DND-41 (cell line): ENCODE results near the gene BBS12.

Source experiments
- ATAC-seq: fragments of 200-7000 bp; cut with Tn5 transposase; 3 replicates; pipeline ENCODE4 v1.9.1; 2021; ENCODE audit warnings: low read depth; ENCODE audit not compliant: insufficient read depth
- DNase-seq: peaks from one replicate; pipeline ENCODE4 v3.0.0-alpha.2; 2020
- H2AFZ ChIP-seq: 2 replicates; pipeline ENCODE4 v1.6.0; 2012; ENCODE audit warnings: low read depth, low read length
- H3K27ac ChIP-seq: 2 replicates; pipeline ENCODE4 v1.5.1; 2012; ENCODE audit warnings: low read length, inconsistent platforms
- H3K27me3 ChIP-seq: fragments of 200-600 bp; sonication (generic); 2 replicates; pipeline ENCODE4 v1.6.0; 2012; ENCODE audit warnings: low read length, mild to moderate bottlenecking, inconsistent platforms; ENCODE audit not compliant: insufficient read depth, poor library complexity
- H3K36me3 ChIP-seq: 2 replicates; pipeline ENCODE4 v1.5.1; 2012; ENCODE audit warnings: low read length, inconsistent platforms; ENCODE audit not compliant: insufficient read depth
- H3K4me1 ChIP-seq: 2 replicates; pipeline ENCODE4 v1.5.1; 2012; ENCODE audit warnings: mild to moderate bottlenecking, low read length; ENCODE audit not compliant: insufficient read depth
- H3K4me2 ChIP-seq: 2 replicates; pipeline ENCODE4 v1.6.0; 2012; ENCODE audit warnings: mild to moderate bottlenecking, moderate library complexity, low read length, inconsistent platforms; ENCODE audit not compliant: insufficient read depth
- H3K4me3 ChIP-seq, 2 experiments: fragments of 200-600 bp in 1 of 2; shearing (Covaris generic) in 1 of 2; 2 replicates each; pipeline ENCODE4 v1.5.1; 2012 to 2016; ENCODE audit warnings: inconsistent platforms in 2 of 2, low read length in 2 of 2, mild to moderate bottlenecking in 2 of 2, low read depth in 1 of 2, moderate library complexity in 1 of 2
- H3K79me2 ChIP-seq: 2 replicates; pipeline ENCODE4 v1.6.0; 2012; ENCODE audit warnings: low read length, inconsistent platforms; ENCODE audit not compliant: insufficient read depth
- H3K9ac ChIP-seq: 2 replicates; pipeline ENCODE4 v1.6.0; 2012; ENCODE audit warnings: low read depth, mild to moderate bottlenecking, inconsistent platforms, low read length, moderate library complexity
- H3K9me3 ChIP-seq: 2 replicates; pipeline ENCODE4 v1.5.1; 2012; ENCODE audit warnings: low read length, moderate library complexity, mild to moderate bottlenecking, inconsistent platforms; ENCODE audit not compliant: insufficient read depth, severe bottlenecking
- H4K20me1 ChIP-seq: 2 replicates; pipeline ENCODE4 v1.6.0; 2012; ENCODE audit warnings: low read length; ENCODE audit not compliant: insufficient read depth
- EZH2 ChIP-seq: IDR thresholded peaks from 3 replicates; pipeline ENCODE4 v1.6.1; 2012; ENCODE audit warnings: borderline replicate concordance, low read depth, mild to moderate bottlenecking, moderate library complexity, low read length, inconsistent platforms; ENCODE audit not compliant: severe bottlenecking
- TF ChIP-seq, protein P1 (sequence below): IDR thresholded peaks from 2 replicates; pipeline ENCODE4 v1.5.1; 2012; ENCODE audit warnings: borderline replicate concordance, low read length, moderate library complexity, mild to moderate bottlenecking; ENCODE audit not compliant: poor library complexity, severe bottlenecking; ENCODE audit errors: extremely low read depth

Gene BBS12

DNA sequence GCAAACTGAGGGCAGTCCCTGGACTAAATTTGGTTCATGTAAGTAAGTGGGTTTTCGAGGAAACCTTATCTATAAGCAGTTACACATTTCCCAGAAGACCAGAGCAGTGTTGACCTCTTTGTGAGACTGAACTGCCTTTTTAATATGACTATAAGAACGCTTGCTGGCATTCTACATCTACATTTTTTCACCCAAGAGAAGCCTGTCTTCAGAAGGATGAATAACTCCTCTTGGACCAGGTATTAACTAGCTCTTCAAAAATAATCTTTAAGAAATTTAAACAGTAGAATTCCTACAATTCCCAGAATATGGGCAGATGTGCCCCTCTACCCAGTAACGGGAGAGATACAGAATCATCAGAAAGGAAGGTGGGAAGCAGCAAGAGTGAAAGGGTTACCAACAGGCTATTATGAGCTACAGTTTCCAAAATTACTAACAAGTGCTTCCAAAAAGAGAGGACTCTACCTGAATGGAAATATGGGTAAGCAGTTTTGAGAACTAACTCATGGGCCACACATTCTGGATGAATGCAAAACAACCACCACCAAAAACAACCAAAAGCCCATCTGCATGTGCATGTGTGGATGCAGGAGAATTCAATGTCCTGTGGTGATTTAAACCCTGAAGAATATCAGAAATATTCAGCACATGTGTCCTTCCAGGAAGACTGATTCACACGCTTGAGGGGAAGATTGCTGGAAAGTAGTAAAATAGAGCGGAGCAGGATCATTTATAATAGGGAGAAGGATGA lies 17.4 kb downstream of the BBS12 start:
- no peak for TF ChIP-seq EZH2
- TF ChIP-seq, protein P1, sequence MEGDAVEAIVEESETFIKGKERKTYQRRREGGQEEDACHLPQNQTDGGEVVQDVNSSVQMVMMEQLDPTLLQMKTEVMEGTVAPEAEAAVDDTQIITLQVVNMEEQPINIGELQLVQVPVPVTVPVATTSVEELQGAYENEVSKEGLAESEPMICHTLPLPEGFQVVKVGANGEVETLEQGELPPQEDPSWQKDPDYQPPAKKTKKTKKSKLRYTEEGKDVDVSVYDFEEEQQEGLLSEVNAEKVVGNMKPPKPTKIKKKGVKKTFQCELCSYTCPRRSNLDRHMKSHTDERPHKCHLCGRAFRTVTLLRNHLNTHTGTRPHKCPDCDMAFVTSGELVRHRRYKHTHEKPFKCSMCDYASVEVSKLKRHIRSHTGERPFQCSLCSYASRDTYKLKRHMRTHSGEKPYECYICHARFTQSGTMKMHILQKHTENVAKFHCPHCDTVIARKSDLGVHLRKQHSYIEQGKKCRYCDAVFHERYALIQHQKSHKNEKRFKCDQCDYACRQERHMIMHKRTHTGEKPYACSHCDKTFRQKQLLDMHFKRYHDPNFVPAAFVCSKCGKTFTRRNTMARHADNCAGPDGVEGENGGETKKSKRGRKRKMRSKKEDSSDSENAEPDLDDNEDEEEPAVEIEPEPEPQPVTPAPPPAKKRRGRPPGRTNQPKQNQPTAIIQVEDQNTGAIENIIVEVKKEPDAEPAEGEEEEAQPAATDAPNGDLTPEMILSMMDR = no peak
- Histone ChIP-seq H3K27ac (no peak overlapping the region), H4K20me1 (no peaks in the 10 kb centered on the region), H3K4me3 (no peak overlapping the region), H3K79me2 (no peaks in the 10 kb centered on the region), H3K9ac (no peak overlapping the region), H3K9me3 (no peaks in the 10 kb centered on the region), H3K4me2 (no peak overlapping the region), H3K4me1 (no peaks in the 10 kb centered on the region), H2AFZ (no peak overlapping the region), H3K36me3 (no peaks in the 10 kb centered on the region), H3K27me3 (no peaks in the 10 kb centered on the region)
- no peak for ATAC-seq
- no peak for DNase-seq

DNA sequence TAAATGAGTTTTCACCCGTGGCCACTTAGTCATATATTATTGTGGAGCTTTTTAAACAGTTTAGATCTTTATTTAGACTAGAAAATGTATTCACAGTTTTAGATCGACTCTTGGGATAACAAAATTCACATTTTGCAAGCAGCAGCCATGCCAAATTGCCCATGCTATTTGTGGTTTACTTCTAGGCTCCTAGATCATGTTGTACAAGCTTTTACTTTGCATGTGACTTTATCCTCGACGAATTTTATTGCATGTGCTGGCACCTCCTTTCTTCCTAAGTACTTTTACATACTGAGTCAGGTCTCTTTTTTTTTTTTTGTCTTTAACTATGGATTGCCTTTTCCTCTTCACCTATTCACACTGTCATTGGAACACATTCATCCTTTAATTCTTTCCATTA lies 23.2 kb downstream of the BBS12 start:
- H3K79me2 ChIP-seq = no peaks in the 10 kb centered on the region
- H3K4me3 ChIP-seq = no peak overlapping the region
- H3K9me3 ChIP-seq = no peaks in the 10 kb centered on the region
- no peaks in the 10 kb centered on the region for H3K4me1 ChIP-seq
- no peak for TF ChIP-seq EZH2
- TF ChIP-seq, protein P1 = no peak
- H3K9ac ChIP-seq = no peak overlapping the region
- no peak overlapping the region for H2AFZ ChIP-seq
- ATAC-seq = no peak
- no peaks in the 10 kb centered on the region for H3K36me3 ChIP-seq
- no peaks in the 10 kb centered on the region for H4K20me1 ChIP-seq
- no peak overlapping the region for H3K4me2 ChIP-seq
- no peak overlapping the region for H3K27ac ChIP-seq
- H3K27me3 ChIP-seq = no peaks in the 10 kb centered on the region
- no peak for DNase-seq

DNA sequence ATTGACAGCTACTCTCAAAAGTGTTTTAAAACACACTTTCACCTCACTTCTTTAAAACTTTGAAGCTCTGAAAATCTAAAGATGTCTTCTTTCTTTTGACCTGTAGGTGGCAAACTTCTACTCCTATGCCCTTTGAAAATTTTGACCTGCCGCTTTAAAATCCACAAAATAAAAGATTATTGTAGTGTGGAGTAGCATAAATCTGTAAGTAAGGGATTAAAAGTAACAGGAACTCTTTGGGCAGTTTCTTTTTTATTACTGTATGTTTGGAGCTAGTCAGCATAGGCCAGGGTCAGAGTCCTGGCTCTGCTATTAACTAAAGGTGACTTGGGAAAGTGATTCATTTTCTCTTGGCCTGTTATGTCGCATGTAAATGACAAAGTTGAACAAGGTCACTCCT lies 25.5 kb downstream of the BBS12 start:
- no peak for TF ChIP-seq EZH2
- TF ChIP-seq, protein P1 = peak; percentile 69
- Histone ChIP-seq H2AFZ (no peak overlapping the region), H3K79me2 (no peaks in the 10 kb centered on the region), H3K4me3 (no peak overlapping the region), H3K4me2 (no peak overlapping the region), H3K9ac (no peak overlapping the region), H4K20me1 (no peaks in the 10 kb centered on the region), H3K27me3 (no peaks in the 10 kb centered on the region), H3K9me3 (no peaks in the 10 kb centered on the region), H3K27ac (no peak overlapping the region), H3K36me3 (no peaks in the 10 kb centered on the region), H3K4me1 (no peaks in the 10 kb centered on the region)
- peak; percentile 47; the same call in 1 of the 3 replicates for ATAC-seq
- DNase-seq = no peak
